Caco-2 (cell line): ENCODE data around the gene SGPP2. TPM values are rescaled to one million over a fixed set of nuclear protein-coding genes. Genes with fewer than 3 reads are reported as not detected.

Experiments
- BruUV-seq: library from RNA; stranded (reverse); fragments of 400-500 nt; replicated peaks from 2 replicates; lab custom pipeline; 2021; lab: Mats Ljungman, UMichigan
- CTCF ChIA-PET: fragments of 300-600 bp; sonication (Branson Sonifier 250); formaldehyde crosslinking; loops from one replicate; lab custom pipeline; 2022; ENCODE audit warnings: antibody characterized with exemption; lab: Charles Lee
- POLR2A ChIA-PET: fragments of 300-600 bp; sonication (Branson Sonifier 250); formaldehyde crosslinking; loops from one replicate; lab custom pipeline; 2022; ENCODE audit warnings: antibody characterized with exemption; lab: Charles Lee
- DNase-seq, 2 experiments: peaks; one replicate each; pipeline versions ENCODE4 v3.0.0 to v3.0.0-alpha.2; 2020 to 2022
- H3K27me3 ChIP-seq: replicated peaks from 2 replicates; pipeline ENCODE4 v1.6.0; 2011; ENCODE audit warnings: low read length; ENCODE audit not compliant: control insufficient read depth, insufficient read depth
- H3K36me3 ChIP-seq: 2 replicates; pipeline ENCODE4 v1.5.1; 2011; ENCODE audit warnings: low read length; ENCODE audit not compliant: control insufficient read depth, insufficient read depth
- H3K4me1 ChIP-seq: fragments of 250-450 bp; sonication (Bioruptor Pico); 2 replicates; pipeline ENCODE4 v1.5.1; 2020; ENCODE audit warnings: mild to moderate bottlenecking
- H3K4me3 ChIP-seq: 2 replicates; pipeline ENCODE4 v1.5.1; 2011; ENCODE audit warnings: low read depth, mild to moderate bottlenecking, control low read depth, low read length
- H3K9me3 ChIP-seq: fragments of 250-450 bp; sonication (Bioruptor Pico); 2 replicates; pipeline ENCODE4 v1.5.1; 2020; ENCODE audit warnings: mild to moderate bottlenecking, moderate library complexity
- H3K27ac Mint-ChIP-seq: one replicate; pipeline ENCODE4 v1.8.0; 2022; ENCODE audit warnings: mixed read lengths; ENCODE audit not compliant: unreplicated experiment
- H3K27me3 Mint-ChIP-seq: one replicate; pipeline ENCODE4 v1.8.0; 2022; ENCODE audit warnings: mixed read lengths; ENCODE audit not compliant: insufficient read depth, unreplicated experiment
- H3K36me3 Mint-ChIP-seq: one replicate; pipeline ENCODE4 v1.8.0; 2022; ENCODE audit warnings: mild to moderate bottlenecking, mixed read lengths; ENCODE audit not compliant: insufficient read depth, unreplicated experiment
- H3K4me1 Mint-ChIP-seq: one replicate; pipeline ENCODE4 v1.8.0; 2022; ENCODE audit warnings: low read depth, mixed read lengths; ENCODE audit not compliant: unreplicated experiment
- H3K4me3 Mint-ChIP-seq: one replicate; pipeline ENCODE4 v1.8.0; 2022; ENCODE audit warnings: mild to moderate bottlenecking, moderate library complexity, mixed read lengths; ENCODE audit not compliant: unreplicated experiment
- H3K9me3 Mint-ChIP-seq: one replicate; pipeline ENCODE4 v1.8.0; 2022; ENCODE audit warnings: mixed read lengths; ENCODE audit not compliant: unreplicated experiment
- CTCF ChIP-seq, 2 experiments: fragments of 200-600 bp in 1 of 2; IDR thresholded peaks; 1 replicate in 1 of 2; 2 replicates in 1 of 2; pipeline versions ENCODE4 v1.5.1 to v1.8.0; 2011 to 2022; ENCODE audit warnings: antibody characterized with exemption in 1 of 2, control low read depth in 1 of 2, inconsistent platforms in 1 of 2, low read depth in 1 of 2, low read length in 1 of 2, mild to moderate bottlenecking in 1 of 2, moderate library complexity in 1 of 2; ENCODE audit not compliant: insufficient read depth in 1 of 2, severe bottlenecking in 1 of 2, unreplicated experiment in 1 of 2
- intact Hi-C: fragments of 100-400 bp; cut with micrococcal nuclease; formaldehyde crosslinking; loops from one replicate; pipeline ENCODE4 v1.10.0; 2022; ENCODE audit not compliant: unreplicated experiment
- total RNA-seq: library from RNA; stranded (reverse); gene quantifications from 2 replicates; pipeline ENCODE4 v1.2.3, GENCODE V29; 2022

SGPP2 gene
- total RNA-seq, 1 experiment from 2014 or later: not detected

- Mint-ChIP-seq H3K4me1 (peaks cover 7% of the 10 kb centered on the region), H3K4me3 (no peak overlapping the region), H3K27me3 (no peaks in the 10 kb centered on the region), H3K36me3 (peaks cover 39% of the 10 kb centered on the region), H3K9me3 (no peaks in the 10 kb centered on the region), H3K27ac (no peak overlapping the region)
- Histone ChIP-seq H3K4me1 (no peaks in the 10 kb centered on the region), H3K4me3 (no peak overlapping the region), H3K9me3 (no peaks in the 10 kb centered on the region), H3K36me3 (no peaks in the 10 kb centered on the region), H3K27me3 (no peaks in the 10 kb centered on the region)
- ChIA-PET POLR2A (no interaction called here), CTCF (interaction anchor here (0.6 to 1.5 kb wide), 2 partner anchors 94 to 251 kb away, joined by 3 to 4 read pairs; no protein-coding TSS in a partner anchor)
- BruUV-seq: no TSS peak
- no peak for DNase-seq
- no peak for TF ChIP-seq CTCF (IDR thresholded peaks at IDR 0.05; ENCODE audit: insufficient read depth in 1 of 2, low read depth in 1 of 2, low read length in 1 of 2, severe bottlenecking in 1 of 2, unreplicated experiment in 1 of 2)
- intact Hi-C loops: no loop called here
These were observed 144.5 kb downstream of the SGPP2 start for GRCh38 chr2:222568865-222569264.

GRCh38 chr2:222569826-222570225, 145.5 kb downstream of the SGPP2 start:
- POLR2A ChIA-PET: no interaction called here
- intact Hi-C loops: no loop called here
- no peaks in the 10 kb centered on the region for H3K36me3 ChIP-seq
- H3K9me3 Mint-ChIP-seq: no peaks in the 10 kb centered on the region
- H3K27ac Mint-ChIP-seq: no peak overlapping the region
- no peaks in the 10 kb centered on the region for H3K27me3 ChIP-seq
- no peak overlapping the region for H3K4me3 Mint-ChIP-seq
- H3K4me3 ChIP-seq: no peak overlapping the region
- H3K4me1 ChIP-seq: no peaks in the 10 kb centered on the region
- no peak for TF ChIP-seq CTCF (IDR thresholded peaks at IDR 0.05; ENCODE audit: insufficient read depth in 1 of 2, low read depth in 1 of 2, low read length in 1 of 2, severe bottlenecking in 1 of 2, unreplicated experiment in 1 of 2)
- H3K27me3 Mint-ChIP-seq: no peaks in the 10 kb centered on the region
- DNase-seq: no peak
- peaks cover 48% of the 10 kb centered on the region for H3K36me3 Mint-ChIP-seq
- H3K4me1 Mint-ChIP-seq: peaks cover 7% of the 10 kb centered on the region
- no TSS peak for BruUV-seq
- no peaks in the 10 kb centered on the region for H3K9me3 ChIP-seq
- CTCF ChIA-PET: interaction anchor here (1.5 kb wide), 1 partner anchor 252 kb away, joined by 4 read pairs; no protein-coding TSS in a partner anchor

GRCh38 chr2:222572264-222572721, 147.9 kb downstream of the SGPP2 start:
- no peak for DNase-seq
- CTCF ChIA-PET: no interaction called here
- no peaks in the 10 kb centered on the region for H3K27me3 Mint-ChIP-seq
- Histone ChIP-seq H3K36me3 (no peaks in the 10 kb centered on the region), H3K4me3 (no peak overlapping the region), H3K4me1 (no peaks in the 10 kb centered on the region), H3K9me3 (no peaks in the 10 kb centered on the region), H3K27me3 (no peaks in the 10 kb centered on the region)
- no peak for TF ChIP-seq CTCF (IDR thresholded peaks at IDR 0.05; ENCODE audit: insufficient read depth in 1 of 2, low read depth in 1 of 2, low read length in 1 of 2, severe bottlenecking in 1 of 2, unreplicated experiment in 1 of 2)
- peaks cover 41% of the 10 kb centered on the region for H3K36me3 Mint-ChIP-seq
- BruUV-seq: no TSS peak
- peaks cover 7% of the 10 kb centered on the region for H3K4me1 Mint-ChIP-seq
- POLR2A ChIA-PET: no interaction called here
- no peak overlapping the region for H3K4me3 Mint-ChIP-seq
- intact Hi-C loops: no loop called here
- no peak overlapping the region for H3K27ac Mint-ChIP-seq
- H3K9me3 Mint-ChIP-seq: no peaks in the 10 kb centered on the region
